H9 (cell line): ENCODE measurements around the gene PCGF2. TPM values are rescaled to one million over a fixed set of nuclear protein-coding genes. Genes with fewer than 3 reads are reported as not detected.

ENCODE experiments used
- DNase-seq: peaks from one replicate; pipeline ENCODE4 v3.0.0-alpha.2; 2017
- H2AFZ ChIP-seq: one replicate; pipeline ENCODE4 v1.6.1; 2013; ENCODE audit warnings: mild to moderate bottlenecking, low read length, control low read depth, moderate library complexity
- H2AK5ac ChIP-seq: 2 replicates; pipeline ENCODE4 v1.6.1; 2013; ENCODE audit warnings: low read length, control low read depth, mixed read lengths; ENCODE audit not compliant: insufficient read length
- H2BK120ac ChIP-seq: one replicate; pipeline ENCODE4 v1.6.1; 2013; ENCODE audit warnings: low read depth, mild to moderate bottlenecking, low read length, control low read depth, inconsistent platforms; ENCODE audit not compliant: poor library complexity, severe bottlenecking
- H2BK12ac ChIP-seq: 2 replicates; pipeline ENCODE4 v1.6.1; 2013; ENCODE audit warnings: low read length, control low read depth, mixed read lengths, low read depth; ENCODE audit not compliant: insufficient read length
- H2BK15ac ChIP-seq: 2 replicates; pipeline ENCODE4 v1.6.1; 2013; ENCODE audit warnings: low read depth, low read length, control low read depth
- H2BK20ac ChIP-seq: one replicate; pipeline ENCODE4 v1.6.1; 2013; ENCODE audit warnings: low read depth, mild to moderate bottlenecking, low read length, control low read depth, inconsistent platforms; ENCODE audit not compliant: poor library complexity, severe bottlenecking
- H2BK5ac ChIP-seq: 2 replicates; pipeline ENCODE4 v1.6.1; 2013; ENCODE audit warnings: low read length, control low read depth, mixed read lengths; ENCODE audit not compliant: insufficient read length
- H3K14ac ChIP-seq: 2 replicates; pipeline ENCODE4 v1.6.1; 2013; ENCODE audit warnings: low read length, control low read depth; ENCODE audit not compliant: insufficient read depth
- H3K18ac ChIP-seq: 2 replicates; pipeline ENCODE4 v1.6.1; 2013; ENCODE audit warnings: low read depth, mild to moderate bottlenecking, mixed read lengths, low read length, control low read depth; ENCODE audit not compliant: insufficient read length
- H3K23ac ChIP-seq: 2 replicates; pipeline ENCODE4 v1.6.1; 2013; ENCODE audit warnings: low read length, control low read depth, mixed read lengths, low read depth; ENCODE audit not compliant: insufficient read length
- H3K23me2 ChIP-seq: 2 replicates; pipeline ENCODE4 v1.6.1; 2013; ENCODE audit warnings: low read depth, mild to moderate bottlenecking, mixed read lengths, low read length, control low read depth; ENCODE audit not compliant: insufficient read length, poor library complexity, severe bottlenecking
- H3K27ac ChIP-seq: 2 replicates; pipeline ENCODE4 v1.5.1; 2013; ENCODE audit warnings: low read length, control low read depth, mixed read lengths, low read depth; ENCODE audit not compliant: insufficient read length
- H3K27me3 ChIP-seq: 2 replicates; pipeline ENCODE4 v1.6.1; 2013; ENCODE audit warnings: low read length, control low read depth, inconsistent platforms; ENCODE audit not compliant: insufficient read depth
- H3K4ac ChIP-seq: 2 replicates; pipeline ENCODE4 v1.6.1; 2013; ENCODE audit warnings: low read depth, mild to moderate bottlenecking, control low read depth, inconsistent platforms, low read length, moderate library complexity
- H3K4me1 ChIP-seq: 2 replicates; pipeline ENCODE4 v1.6.1; 2013; ENCODE audit warnings: low read length, control low read depth, inconsistent platforms; ENCODE audit not compliant: insufficient read depth
- H3K4me2 ChIP-seq: 2 replicates; pipeline ENCODE4 v1.6.1; 2013; ENCODE audit warnings: low read length, control low read depth, mixed read lengths; ENCODE audit not compliant: insufficient read length, insufficient read depth
- H3K56ac ChIP-seq: 2 replicates; pipeline ENCODE4 v1.6.1; 2013; ENCODE audit warnings: low read depth, mild to moderate bottlenecking, mixed read lengths, low read length, control low read depth; ENCODE audit not compliant: insufficient read length
- H3K79me1 ChIP-seq: 2 replicates; pipeline ENCODE4 v1.6.1; 2013; ENCODE audit warnings: low read depth, mild to moderate bottlenecking, moderate library complexity, low read length, control low read depth, inconsistent platforms; ENCODE audit not compliant: insufficient read depth, poor library complexity, severe bottlenecking
- H3K79me2 ChIP-seq: 2 replicates; pipeline ENCODE4 v1.6.1; 2013; ENCODE audit warnings: low read length, control low read depth, inconsistent platforms; ENCODE audit not compliant: insufficient read depth
- H3K9ac ChIP-seq: 2 replicates; pipeline ENCODE4 v1.6.1; 2013; ENCODE audit warnings: low read length, control low read depth, mixed read lengths; ENCODE audit not compliant: insufficient read length; ENCODE audit errors: extremely low read depth
- H3K9me3 ChIP-seq: one replicate; pipeline ENCODE4 v1.6.1; 2013; ENCODE audit warnings: low read depth, low read length, inconsistent platforms; ENCODE audit not compliant: control insufficient read depth
- H3T11ph ChIP-seq: one replicate; pipeline ENCODE4 v1.6.1; 2013; ENCODE audit warnings: mild to moderate bottlenecking, low read length, control low read depth, inconsistent platforms
- H4K20me1 ChIP-seq: one replicate; pipeline ENCODE4 v1.6.1; 2013; ENCODE audit not compliant: control insufficient read depth, insufficient read length, insufficient read depth
- H4K5ac ChIP-seq: 2 replicates; pipeline ENCODE4 v1.6.1; 2013; ENCODE audit warnings: low read depth, mild to moderate bottlenecking, mixed read lengths, low read length, control low read depth; ENCODE audit not compliant: insufficient read length
- H4K8ac ChIP-seq: replicated peaks from 2 replicates; pipeline ENCODE4 v1.6.1; 2013; ENCODE audit warnings: low read length, control low read depth, mixed read lengths, low read depth; ENCODE audit not compliant: insufficient read length
- H4K91ac ChIP-seq: 2 replicates; pipeline ENCODE4 v1.6.1; 2013; ENCODE audit warnings: low read depth, mild to moderate bottlenecking, moderate library complexity, mixed read lengths, low read length, control low read depth; ENCODE audit not compliant: insufficient read length
- H3K27ac Mint-ChIP-seq, 3 experiments: 2 replicates in 2 of 3; 3 replicates in 1 of 3; pipeline ENCODE4 v1.8.0; 2020 to 2021; ENCODE audit warnings: mixed read lengths in 3 of 3, mild to moderate bottlenecking in 1 of 3, moderate library complexity in 1 of 3
- H3K27me3 Mint-ChIP-seq: 2 replicates; pipeline ENCODE4 v1.8.0; 2021; ENCODE audit warnings: low read depth, mild to moderate bottlenecking, moderate library complexity, mixed read lengths
- H3K36me3 Mint-ChIP-seq, 3 experiments: 2 replicates in 2 of 3; 3 replicates in 1 of 3; pipeline ENCODE4 v1.8.0; 2020 to 2021; ENCODE audit warnings: low read depth in 3 of 3, mixed read lengths in 3 of 3; ENCODE audit not compliant: insufficient read depth in 1 of 3
- H3K4me1 Mint-ChIP-seq, 2 experiments: 2 replicates each; pipeline ENCODE4 v1.8.0; 2020; ENCODE audit warnings: mixed read lengths in 2 of 2
- H3K4me3 Mint-ChIP-seq, 2 experiments: 2 replicates in 1 of 2; 3 replicates in 1 of 2; pipeline ENCODE4 v1.8.0; 2020 to 2021; ENCODE audit warnings: mild to moderate bottlenecking in 2 of 2, mixed read lengths in 2 of 2, moderate library complexity in 1 of 2
- H3K9me3 Mint-ChIP-seq, 2 experiments: 2 replicates in 1 of 2; 3 replicates in 1 of 2; pipeline ENCODE4 v1.8.0; 2020; ENCODE audit warnings: mild to moderate bottlenecking in 2 of 2, mixed read lengths in 2 of 2, moderate library complexity in 1 of 2
- WGBS: extraction: QIAGEN DNeasy Blood & Tissue Kit; methylation state at CpG from one replicate; pipeline ENCODE4 v1.1.7; 2013; ENCODE audit warnings: missing lambda C conversion rate, low lambda C conversion rate, mixed read lengths; ENCODE audit not compliant: insufficient read length; ENCODE audit errors: extremely low coverage; 5-methylcytosine and 5-hydroxymethylcytosine counted together
- total RNA-seq: library from RNA; stranded (reverse); gene quantifications from 2 replicates; pipeline ENCODE4 v1.2.1, GENCODE V29; 2021
- TF ChIP-seq, protein P1 (sequence below): fragments of 200-600 bp; sonication (generic); conservative IDR thresholded peaks from 3 replicates; pipeline ENCODE4 v1.8.0; 2021; ENCODE audit warnings: antibody characterized with exemption, mild to moderate bottlenecking

PCGF2 gene
- total RNA-seq, 1 experiment from 2014 or later: 106 TPM

- peaks cover 40 to 91% (median 67%) of the 10 kb centered on the region in 3 experiments for H3K36me3 Mint-ChIP-seq
- no peak for DNase-seq
Measured at GRCh38 chr17:38779965-38780752, 32.0 kb upstream of the PCGF2 start.

More at GRCh38 chr17:38779965-38780752, 32.0 kb upstream of the PCGF2 start:
- no peak overlapping the region for H3K56ac ChIP-seq
- no peaks in the 10 kb centered on the region for H3K27me3 ChIP-seq
- TF ChIP-seq, protein P1, sequence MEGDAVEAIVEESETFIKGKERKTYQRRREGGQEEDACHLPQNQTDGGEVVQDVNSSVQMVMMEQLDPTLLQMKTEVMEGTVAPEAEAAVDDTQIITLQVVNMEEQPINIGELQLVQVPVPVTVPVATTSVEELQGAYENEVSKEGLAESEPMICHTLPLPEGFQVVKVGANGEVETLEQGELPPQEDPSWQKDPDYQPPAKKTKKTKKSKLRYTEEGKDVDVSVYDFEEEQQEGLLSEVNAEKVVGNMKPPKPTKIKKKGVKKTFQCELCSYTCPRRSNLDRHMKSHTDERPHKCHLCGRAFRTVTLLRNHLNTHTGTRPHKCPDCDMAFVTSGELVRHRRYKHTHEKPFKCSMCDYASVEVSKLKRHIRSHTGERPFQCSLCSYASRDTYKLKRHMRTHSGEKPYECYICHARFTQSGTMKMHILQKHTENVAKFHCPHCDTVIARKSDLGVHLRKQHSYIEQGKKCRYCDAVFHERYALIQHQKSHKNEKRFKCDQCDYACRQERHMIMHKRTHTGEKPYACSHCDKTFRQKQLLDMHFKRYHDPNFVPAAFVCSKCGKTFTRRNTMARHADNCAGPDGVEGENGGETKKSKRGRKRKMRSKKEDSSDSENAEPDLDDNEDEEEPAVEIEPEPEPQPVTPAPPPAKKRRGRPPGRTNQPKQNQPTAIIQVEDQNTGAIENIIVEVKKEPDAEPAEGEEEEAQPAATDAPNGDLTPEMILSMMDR: no peak
- WGBS: no CpG with 5 or more reads among the region's 23 CpGs
- H3K4ac ChIP-seq: no peak overlapping the region
- H3K4me1 ChIP-seq: no peaks in the 10 kb centered on the region
- no peak overlapping the region for H3K18ac ChIP-seq
- H3K79me2 ChIP-seq: no peaks in the 10 kb centered on the region
- H4K5ac ChIP-seq: no peak overlapping the region
- H3K23ac ChIP-seq: no peak overlapping the region
- H2BK120ac ChIP-seq: no peak overlapping the region
- no peak overlapping the region for H3K9ac ChIP-seq
- no peaks in the 10 kb centered on the region for H3K79me1 ChIP-seq
- H2BK5ac ChIP-seq: no peak overlapping the region
- H3K23me2 ChIP-seq: no peaks in the 10 kb centered on the region
- Mint-ChIP-seq H3K4me3 (no peak overlapping the region; a peak in 1 of 5 replicates), H3K4me1 (no peaks in the 10 kb centered on the region), H3K9me3 (no peaks in the 10 kb centered on the region), H3K27ac (peak overlapping the region in 2 of 3 experiments; percentile 34 to 62; a peak in 1 of 7 replicates), H3K27me3 (no peaks in the 10 kb centered on the region)
- H3T11ph ChIP-seq: no peak overlapping the region
- no peak overlapping the region for H3K27ac ChIP-seq
- no peak overlapping the region for H3K4me2 ChIP-seq
- H4K20me1 ChIP-seq: no peaks in the 10 kb centered on the region
- H4K8ac ChIP-seq: no peak overlapping the region
- H2BK20ac ChIP-seq: no peak overlapping the region
- H4K91ac ChIP-seq: no peak overlapping the region
- no peak overlapping the region for H2AFZ ChIP-seq
- no peak overlapping the region for H2BK12ac ChIP-seq
- no peak overlapping the region for H2AK5ac ChIP-seq
- H2BK15ac ChIP-seq: no peak overlapping the region
- no peaks in the 10 kb centered on the region for H3K9me3 ChIP-seq
- no peak overlapping the region for H3K14ac ChIP-seq
